Measurements from ENCODE around the gene TUT4. TPM values are rescaled to one million over a fixed set of nuclear protein-coding genes. Genes with fewer than 3 reads are reported as not detected.
A peak's percentile ranks its signal among the peaks of the same experiment; 100 is the strongest.

Gene TUT4
- total and polyA plus RNA-seq, 2 experiments from 2014 or later: 37.9 to 58.0 TPM

DNA sequence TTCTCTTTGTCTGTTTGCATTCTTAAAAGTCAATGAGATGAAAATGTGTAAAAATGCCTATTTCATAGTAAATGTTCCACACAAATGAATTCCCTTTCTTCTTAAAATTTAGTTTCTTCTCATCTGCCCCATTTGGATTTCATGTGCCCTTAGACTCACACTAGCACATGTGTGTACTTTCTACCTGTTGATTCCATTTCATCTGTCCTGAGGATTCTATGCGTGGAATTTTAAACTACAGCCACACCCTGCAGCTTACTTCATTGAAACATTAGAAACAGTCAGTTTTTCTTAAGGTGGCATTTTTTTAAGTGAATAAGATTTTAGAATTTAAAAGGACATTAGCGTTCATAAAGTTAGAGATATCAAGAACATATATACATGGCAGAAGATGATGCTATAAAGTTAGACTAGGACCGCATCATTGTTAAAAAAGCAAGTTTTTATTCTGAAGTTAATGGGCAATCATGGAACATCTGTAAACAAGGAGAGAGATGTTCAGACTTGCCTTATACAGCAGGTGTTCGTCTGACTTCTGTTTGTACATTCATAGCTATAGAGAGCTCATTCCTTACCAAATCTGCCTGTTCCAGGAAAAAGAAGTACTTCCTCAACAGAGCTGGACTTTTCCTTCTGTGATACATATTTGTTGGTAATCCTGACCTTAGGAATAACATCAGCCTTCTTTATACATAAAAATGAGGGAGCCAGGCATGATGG is 3.9 kb upstream of the TUT4 start:
- peaks cover 2% of the 10 kb centered on the region for H3K79me2 ChIP-seq
- peaks cover 14% of the 10 kb centered on the region for H3K4me1 ChIP-seq (ENCODE audit: insufficient read depth)
- H3K4me3 ChIP-seq: no peak overlapping the region
- no peaks in the 10 kb centered on the region for H3K27me3 ChIP-seq
- no peaks in the 10 kb centered on the region for H4K20me1 ChIP-seq (ENCODE audit: insufficient read depth, poor library complexity, severe bottlenecking)
- H3K4me2 ChIP-seq: no peak overlapping the region
- no peak for TF ChIP-seq EZH2 (IDR thresholded peaks at IDR 0.05; ENCODE audit: borderline replicate concordance)
- TF ChIP-seq, protein P1, sequence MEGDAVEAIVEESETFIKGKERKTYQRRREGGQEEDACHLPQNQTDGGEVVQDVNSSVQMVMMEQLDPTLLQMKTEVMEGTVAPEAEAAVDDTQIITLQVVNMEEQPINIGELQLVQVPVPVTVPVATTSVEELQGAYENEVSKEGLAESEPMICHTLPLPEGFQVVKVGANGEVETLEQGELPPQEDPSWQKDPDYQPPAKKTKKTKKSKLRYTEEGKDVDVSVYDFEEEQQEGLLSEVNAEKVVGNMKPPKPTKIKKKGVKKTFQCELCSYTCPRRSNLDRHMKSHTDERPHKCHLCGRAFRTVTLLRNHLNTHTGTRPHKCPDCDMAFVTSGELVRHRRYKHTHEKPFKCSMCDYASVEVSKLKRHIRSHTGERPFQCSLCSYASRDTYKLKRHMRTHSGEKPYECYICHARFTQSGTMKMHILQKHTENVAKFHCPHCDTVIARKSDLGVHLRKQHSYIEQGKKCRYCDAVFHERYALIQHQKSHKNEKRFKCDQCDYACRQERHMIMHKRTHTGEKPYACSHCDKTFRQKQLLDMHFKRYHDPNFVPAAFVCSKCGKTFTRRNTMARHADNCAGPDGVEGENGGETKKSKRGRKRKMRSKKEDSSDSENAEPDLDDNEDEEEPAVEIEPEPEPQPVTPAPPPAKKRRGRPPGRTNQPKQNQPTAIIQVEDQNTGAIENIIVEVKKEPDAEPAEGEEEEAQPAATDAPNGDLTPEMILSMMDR (IDR thresholded peaks at IDR 0.05; ENCODE audit: poor library complexity): no peak
- no peak for TF ChIP-seq EZH2phosphoT487 (IDR thresholded peaks at IDR 0.05; ENCODE audit: low read depth, severe bottlenecking, unreplicated experiment)
- no peak overlapping the region for H3K27ac ChIP-seq
- no peak overlapping the region for H2AFZ ChIP-seq
- 81% methylated on average over 4 of the region's 4 CpGs for WGBS (ENCODE audit: low lambda C conversion rate, missing lambda C conversion rate)
- H3K9me2 ChIP-seq (replicated peaks; ENCODE audit: insufficient read depth): no peaks in the 10 kb centered on the region
- no peak for DNase-seq (ENCODE audit: low spot score)
- no peaks in the 10 kb centered on the region for H3K9me3 ChIP-seq (ENCODE audit: low read depth)
- no peaks in the 10 kb centered on the region for H3K36me3 ChIP-seq (replicated peaks; ENCODE audit: insufficient read depth, low read depth)

DNA sequence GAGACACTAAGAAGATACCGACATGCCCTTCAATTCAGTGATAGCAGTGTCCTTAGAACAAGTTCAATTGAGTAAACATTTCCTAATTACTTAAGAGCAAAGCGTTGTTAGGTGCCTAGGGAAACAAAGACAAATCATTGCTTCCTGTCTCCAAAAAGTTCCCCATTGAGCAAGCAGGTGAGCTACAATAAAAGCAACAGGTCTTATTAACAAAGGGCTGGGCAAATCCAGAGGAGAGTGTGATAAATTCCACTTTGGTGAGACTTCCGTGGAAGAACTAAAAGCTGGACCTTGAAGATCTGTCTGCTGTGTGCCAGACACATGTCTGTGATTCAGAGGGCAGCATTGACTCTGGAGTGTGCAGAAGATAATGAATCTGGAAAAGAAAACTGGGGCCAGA is 1.9 kb upstream of the TUT4 start:
- peak overlapping the region; percentile 97 for H3K27ac ChIP-seq
- WGBS (ENCODE audit: low lambda C conversion rate, missing lambda C conversion rate): 15% methylated on average over 3 of the region's 3 CpGs
- peak overlapping the region; percentile 79 for H3K4me2 ChIP-seq
- H3K9me2 ChIP-seq (replicated peaks; ENCODE audit: insufficient read depth): no peaks in the 10 kb centered on the region
- H3K36me3 ChIP-seq (replicated peaks; ENCODE audit: insufficient read depth, low read depth): no peaks in the 10 kb centered on the region
- no peak overlapping the region for H2AFZ ChIP-seq
- H3K4me3 ChIP-seq: no peak overlapping the region
- TF ChIP-seq, protein P1 (IDR thresholded peaks at IDR 0.05; ENCODE audit: poor library complexity): no peak
- no peak for TF ChIP-seq EZH2phosphoT487 (IDR thresholded peaks at IDR 0.05; ENCODE audit: low read depth, severe bottlenecking, unreplicated experiment)
- H3K27me3 ChIP-seq: no peaks in the 10 kb centered on the region
- peaks cover 11% of the 10 kb centered on the region for H4K20me1 ChIP-seq (ENCODE audit: insufficient read depth, poor library complexity, severe bottlenecking)
- H3K79me2 ChIP-seq: peaks cover 23% of the 10 kb centered on the region
- H3K4me1 ChIP-seq (ENCODE audit: insufficient read depth): peaks cover 20% of the 10 kb centered on the region
- no peaks in the 10 kb centered on the region for H3K9me3 ChIP-seq (ENCODE audit: low read depth)
- peak; percentile 28 for DNase-seq (ENCODE audit: low spot score)

DNA sequence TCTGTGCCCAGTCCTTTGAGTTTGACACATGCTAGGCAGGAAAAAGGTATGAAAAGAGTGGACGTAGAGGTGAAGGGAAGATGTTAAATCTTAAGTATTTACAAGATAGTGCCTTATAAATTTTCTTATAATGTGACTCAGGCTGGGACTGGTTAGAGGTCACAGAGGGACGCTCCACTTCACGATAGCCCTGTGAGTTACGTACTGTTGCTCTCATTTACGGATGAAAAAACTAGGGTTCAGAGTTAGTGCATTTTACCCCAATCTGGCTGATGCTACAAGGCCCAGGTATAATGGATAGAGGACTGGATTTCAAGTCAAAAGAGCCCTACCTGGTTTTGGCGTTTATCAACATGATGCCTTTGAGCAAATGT is 1.4 kb upstream of the TUT4 start:
- 28% methylated on average over 6 of the region's 6 CpGs for WGBS (ENCODE audit: low lambda C conversion rate, missing lambda C conversion rate)
- peak overlapping the region; percentile 97 for H3K27ac ChIP-seq
- H4K20me1 ChIP-seq (ENCODE audit: insufficient read depth, poor library complexity, severe bottlenecking): peaks cover 16% of the 10 kb centered on the region
- H3K36me3 ChIP-seq (replicated peaks; ENCODE audit: insufficient read depth, low read depth): no peaks in the 10 kb centered on the region
- H3K4me3 ChIP-seq: peak overlapping the region; percentile 81
- peak overlapping the region; percentile 79 for H3K4me2 ChIP-seq
- no peak for TF ChIP-seq EZH2 (IDR thresholded peaks at IDR 0.05; ENCODE audit: borderline replicate concordance)
- no peak for TF ChIP-seq EZH2phosphoT487 (IDR thresholded peaks at IDR 0.05; ENCODE audit: low read depth, severe bottlenecking, unreplicated experiment)
- TF ChIP-seq, protein P1 (IDR thresholded peaks at IDR 0.05; ENCODE audit: poor library complexity): no peak
- H3K27me3 ChIP-seq: no peaks in the 10 kb centered on the region
- peaks cover 28% of the 10 kb centered on the region for H3K79me2 ChIP-seq
- peaks cover 20% of the 10 kb centered on the region for H3K4me1 ChIP-seq (ENCODE audit: insufficient read depth)
- peak; percentile 5 for DNase-seq (ENCODE audit: low spot score)
- H3K9me3 ChIP-seq (ENCODE audit: low read depth): no peaks in the 10 kb centered on the region
- no peaks in the 10 kb centered on the region for H3K9me2 ChIP-seq (replicated peaks; ENCODE audit: insufficient read depth)
- peak overlapping the region; percentile 57 for H2AFZ ChIP-seq
